HG03175 (cell line): ENCODE results near the gene FHOD3.
"Not testable (repeated sequence)": the region's sequence is repeated elsewhere in the genome, so short reads cannot be mapped to it uniquely, and the experiment has no call there.

ENCODE experiments used
- ATAC-seq: cut with Tn5 transposase; IDR thresholded peaks from one replicate; pipeline ENCODE4 v1.9.1; 2021; ENCODE audit warnings: mild to moderate bottlenecking, moderate library complexity; ENCODE audit not compliant: unreplicated experiment

FHOD3 gene

GRCh38 chr18:36348331-36348730 is 50.8 kb downstream of the FHOD3 start:
- ATAC-seq: no peak

GRCh38 chr18:36348971-36349417 is 51.5 kb downstream of the FHOD3 start:
- no peak for ATAC-seq

GRCh38 chr18:36349552-36349951 is 52.0 kb downstream of the FHOD3 start:
- ATAC-seq: no peak

GRCh38 chr18:36350251-36350651 is 52.7 kb downstream of the FHOD3 start:
- ATAC-seq: no peak

DNA sequence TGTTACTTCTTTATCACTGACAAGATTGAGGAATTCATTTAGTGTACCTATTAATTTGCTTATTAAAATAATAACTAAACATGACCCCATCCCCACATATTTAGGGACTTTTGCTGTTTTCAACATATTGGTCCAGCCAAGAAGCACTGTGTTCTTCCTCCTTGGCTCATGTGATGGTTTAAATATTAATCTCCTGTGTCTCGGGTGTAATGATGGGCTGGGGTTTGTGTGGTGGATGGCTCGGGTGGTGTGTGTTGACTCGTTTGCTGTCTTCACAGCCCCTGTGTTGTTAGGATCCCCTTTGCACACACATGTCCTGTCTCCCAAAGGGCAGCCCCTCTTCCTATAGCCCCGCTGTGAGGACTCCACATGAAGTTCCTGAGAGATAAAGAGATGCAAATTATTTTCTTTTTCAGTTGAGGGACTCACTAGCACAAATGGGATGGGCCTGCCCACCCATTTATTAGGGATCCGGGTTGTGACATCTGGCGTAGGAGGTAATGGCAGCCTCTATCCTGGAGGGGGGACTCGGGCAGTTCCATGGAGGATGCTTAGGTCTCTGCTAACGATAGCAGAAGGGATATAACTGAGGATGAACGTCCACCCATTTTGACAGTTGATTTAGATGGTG is 53.4 kb downstream of the FHOD3 start:
- no peak for ATAC-seq

- ATAC-seq: no peak
Observed at GRCh38 chr18:36352384-36352783, 54.9 kb downstream of the FHOD3 start.

DNA sequence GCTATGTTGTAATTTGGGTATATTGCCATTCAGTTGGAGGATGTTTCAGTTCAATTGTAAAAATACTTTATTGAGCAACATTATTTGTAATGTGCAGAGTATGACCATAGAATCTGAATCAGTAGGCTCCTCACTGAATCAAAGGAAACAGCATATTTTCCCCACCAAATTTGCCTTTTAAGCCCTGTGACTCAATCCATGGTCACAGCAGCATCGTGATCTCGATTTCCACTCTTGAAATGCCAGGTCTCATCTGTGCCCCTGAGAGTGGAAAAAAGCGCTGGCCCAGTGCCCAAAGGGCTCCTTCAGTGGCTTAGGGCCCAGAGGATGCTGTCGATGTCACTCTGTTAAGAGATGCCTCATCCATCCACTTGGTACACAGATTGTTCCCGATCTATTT is 57.5 kb downstream of the FHOD3 start:
- ATAC-seq: no peak

GRCh38 chr18:36355511-36355910 is 58.0 kb downstream of the FHOD3 start:
- no peak for ATAC-seq

GRCh38 chr18:36356741-36357140 is 59.2 kb downstream of the FHOD3 start:
- not testable (repeated sequence) for ATAC-seq

DNA sequence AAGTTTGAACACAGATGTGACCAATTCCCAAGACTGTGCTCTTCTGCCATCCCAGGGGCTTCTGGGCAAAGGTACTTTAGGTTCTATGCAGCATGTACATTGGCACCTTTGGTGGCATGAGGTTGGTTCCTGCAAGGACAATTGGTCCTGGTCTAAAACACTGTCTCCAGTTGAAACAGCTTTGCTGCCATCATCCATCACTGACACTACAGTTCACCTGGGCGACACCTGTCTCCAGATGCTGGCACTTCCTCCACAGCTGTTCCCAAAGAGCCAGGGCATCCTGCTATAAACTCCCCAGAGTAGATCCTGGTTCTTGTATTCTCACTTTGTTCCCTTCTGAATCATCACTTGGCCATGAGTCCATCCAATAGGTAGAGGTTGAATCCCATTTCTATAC is 60.6 kb downstream of the FHOD3 start:
- ATAC-seq: no peak

DNA sequence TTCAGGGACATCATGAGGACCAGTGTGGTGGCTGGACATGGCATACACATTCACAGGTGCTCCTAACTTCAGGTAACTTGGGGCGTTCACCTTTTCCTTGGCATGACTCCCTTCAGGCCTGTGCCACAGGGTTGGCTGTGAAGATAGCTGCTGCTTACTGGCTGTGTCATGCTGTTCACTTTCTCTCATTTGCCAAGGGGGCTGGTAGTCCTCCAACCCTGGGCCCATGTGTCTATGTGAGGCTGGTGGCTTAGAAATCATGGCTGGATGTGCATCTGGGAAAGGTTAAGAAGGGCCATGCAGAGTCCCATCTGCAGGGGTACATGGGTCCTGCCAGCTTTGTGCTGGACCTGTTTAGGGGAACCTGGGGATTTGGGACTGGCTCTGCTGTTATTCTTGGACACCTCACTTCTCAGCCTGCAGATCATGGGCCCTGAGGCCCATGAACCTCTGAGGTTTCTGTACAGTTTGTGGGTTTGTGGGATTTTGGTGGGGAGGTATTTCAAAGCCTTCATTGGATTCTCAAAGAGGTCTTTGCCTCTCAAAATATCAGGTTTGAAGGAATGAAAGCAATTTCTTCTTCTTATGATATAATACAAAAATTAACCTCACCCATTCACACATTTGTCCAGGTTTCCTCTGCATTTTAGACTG is 62.9 kb downstream of the FHOD3 start:
- ATAC-seq: no peak

GRCh38 chr18:36364911-36365624 is 67.6 kb downstream of the FHOD3 start:
- no peak for ATAC-seq

- ATAC-seq: no peak
Observed at GRCh38 chr18:36365836-36366775, 68.6 kb downstream of the FHOD3 start.

GRCh38 chr18:36366994-36367839 is 69.7 kb downstream of the FHOD3 start:
- ATAC-seq: no peak

DNA sequence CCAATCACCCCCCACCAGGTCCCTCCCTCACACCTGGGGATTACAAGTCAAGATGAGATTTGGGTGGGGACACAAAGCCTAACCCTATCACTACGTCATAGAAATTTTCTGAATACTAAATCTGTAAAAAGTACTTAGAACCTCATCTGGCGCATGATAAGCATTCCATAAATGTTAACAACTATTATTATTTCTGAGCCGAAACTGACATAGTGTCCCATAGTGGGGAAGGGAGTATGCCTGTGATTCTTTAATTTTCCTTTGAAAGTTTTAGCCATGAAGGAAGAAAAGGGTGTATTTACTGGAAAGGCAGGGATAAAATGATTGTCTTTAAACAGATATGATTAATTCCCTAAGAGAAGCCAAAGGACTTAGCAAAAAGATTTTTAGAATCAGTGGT is 71.4 kb downstream of the FHOD3 start:
- no peak for ATAC-seq

GRCh38 chr18:36372903-36373311 is 75.4 kb downstream of the FHOD3 start:
- no peak for ATAC-seq

DNA sequence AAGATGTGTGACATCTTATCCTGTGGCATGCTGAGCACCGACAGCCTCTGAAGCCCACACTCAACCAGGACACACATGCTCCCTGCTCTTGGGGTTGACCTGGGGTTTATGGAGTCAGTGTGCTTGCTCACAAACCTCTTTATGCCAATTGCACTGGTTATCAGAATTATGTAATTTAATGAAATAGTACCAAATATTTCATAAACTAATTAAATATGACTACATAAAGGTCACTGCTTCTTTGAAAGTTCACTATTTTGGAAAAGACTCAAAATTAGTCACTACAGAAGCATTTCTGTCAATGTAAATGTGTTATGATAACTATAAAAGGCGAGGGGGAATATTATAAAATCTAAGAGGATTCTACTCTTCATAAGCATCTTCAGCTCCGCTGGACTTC is 76.7 kb downstream of the FHOD3 start:
- no peak for ATAC-seq

DNA sequence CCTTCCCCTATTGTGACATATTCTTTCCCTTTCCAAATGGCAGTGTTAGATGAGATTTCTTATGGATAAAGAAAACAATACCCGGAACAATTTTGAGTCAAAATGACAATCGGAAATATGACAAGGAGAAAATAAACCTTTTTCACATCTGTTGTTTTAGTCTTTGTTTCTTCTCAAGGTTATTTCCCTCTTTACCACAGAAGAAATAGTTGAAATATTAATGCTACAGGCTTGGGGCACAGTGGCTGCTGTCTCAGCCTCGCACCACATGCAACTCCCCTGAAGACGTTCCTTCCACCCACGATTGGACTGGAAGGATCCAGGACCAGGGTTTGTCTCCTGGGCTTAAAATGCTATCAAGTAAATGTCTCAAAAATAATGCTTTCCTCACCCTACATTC is 77.6 kb downstream of the FHOD3 start:
- no peak for ATAC-seq

DNA sequence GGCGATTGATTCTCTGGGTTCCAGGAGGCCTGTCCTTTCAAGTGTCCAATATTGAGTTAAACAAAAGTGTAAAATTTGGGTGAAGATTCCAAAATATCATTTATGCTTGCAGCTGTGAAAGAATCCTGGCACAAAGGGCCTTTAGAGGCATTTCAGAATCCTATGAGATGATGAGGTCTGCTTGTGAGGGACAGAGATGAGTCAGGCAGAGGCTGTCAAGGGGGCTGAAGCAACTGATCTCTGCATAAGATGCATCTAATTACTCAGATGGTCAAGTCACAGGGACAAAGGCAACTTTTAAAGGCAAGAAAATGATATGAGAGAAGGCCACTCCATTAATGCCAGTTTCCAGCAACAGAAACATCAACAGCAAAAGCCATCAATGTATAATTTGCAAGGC is 78.8 kb downstream of the FHOD3 start:
- ATAC-seq: no peak

- no peak for ATAC-seq
Observed at GRCh38 chr18:36377626-36378025, 80.1 kb downstream of the FHOD3 start.
